ENCODE measurements around the gene DUS3L. TPM values are rescaled to one million over a fixed set of nuclear protein-coding genes. Genes with fewer than 3 reads are reported as not detected.

The DUS3L gene
- total and polyA plus RNA-seq, 2 of the 8 experiments (the other 6 are each of a cell fraction or from before 2014, with no cell fraction given): 37.6 to 39.1 TPM

GRCh38 chr19:5821521-5822180, 30.7 kb upstream of the DUS3L start:
- FAIRE-seq (no peak), DNase-seq (ENCODE audit: low read depth in 1 of 2, low spot score in 2 of 2) (no peak)
- no peak overlapping the region for H4K5ac ChIP-seq (ENCODE audit: insufficient read length, low read depth, low read length)
- H3K79me2 ChIP-seq (ENCODE audit: control insufficient read depth in 1 of 2, insufficient read depth in 2 of 2, low read length in 2 of 2): no peaks in the 10 kb centered on the region
- no peak overlapping the region for H3K14ac ChIP-seq (ENCODE audit: insufficient read length)
- H3K23ac ChIP-seq (ENCODE audit: insufficient read length): no peak overlapping the region
- ChIA-PET POLR2A (ENCODE audit: partially characterized antibody) (interaction anchor here (0.9 to 1.0 kb wide), 2 partner anchors 11 to 18 kb away, joined by 3 read pairs; no protein-coding TSS in a partner anchor), CTCF (ENCODE audit: partially characterized antibody) (interaction anchor here (1.0 to 3.7 kb wide), 3 partner anchors 14 to 71 kb away, joined by 4 to 32 read pairs (median 6); no protein-coding TSS in a partner anchor)
- H2AK5ac ChIP-seq (ENCODE audit: low read depth, low read length): no peak overlapping the region
- no peak overlapping the region for H2AFZ ChIP-seq (ENCODE audit: low read length)
- H4K20me1 ChIP-seq (replicated peaks in 1 of 2; ENCODE audit: control insufficient read depth in 1 of 2, insufficient read depth in 2 of 2, low read length in 2 of 2): peaks cover 0 to 3% of the 10 kb centered on the region in 2 experiments
- H3K56ac ChIP-seq (replicated peaks; ENCODE audit: insufficient read length, low read depth, low read length): no peak overlapping the region
- H2BK12ac ChIP-seq (ENCODE audit: low read depth, low read length): no peak overlapping the region
- 77% methylated on average over 8 of the region's 8 CpGs; no CpG with 5 or more reads in 1 of the 2 experiments for WGBS, 2 experiments (ENCODE audit: extremely low coverage in 1 of 2, insufficient coverage in 1 of 2, insufficient read length in 1 of 2, insufficient replicate concordance in 2 of 2, low coverage in 1 of 2, low lambda C conversion rate in 2 of 2, missing lambda C conversion rate in 1 of 2)
- H3K4me2 ChIP-seq (ENCODE audit: insufficient read depth in 1 of 2, low read depth in 2 of 2, low read length in 2 of 2): no peak overlapping the region
- no peak overlapping the region for H3K4me3 ChIP-seq (ENCODE audit: extremely low read depth in 1 of 4, insufficient read depth in 2 of 4, low read depth in 3 of 4, low read length in 4 of 4)
- no peak overlapping the region for H2BK5ac ChIP-seq (ENCODE audit: low read depth, low read length)
- peaks cover 0 to 4% (median 3%) of the 10 kb centered on the region in 4 experiments; a peak in 4 of 7 replicates for H3K4me1 ChIP-seq (replicated peaks in 1 of 4; ENCODE audit: control insufficient read depth in 3 of 4, insufficient read depth in 4 of 4, low read length in 3 of 4)
- TF ChIP-seq TBP (IDR thresholded peaks at IDR 0.05; ENCODE audit: low read depth, low read length) (no peak), SIX5 (IDR thresholded peaks at IDR 0.05; ENCODE audit: low read depth, low read length) (no peak), E2F6 (IDR thresholded peaks at IDR 0.05) (no peak), CEBPB (IDR thresholded peaks at IDR 0.05; ENCODE audit: low read depth, low read length) (no peak), RAD21 (IDR thresholded peaks at IDR 0.05 in 1 of 2, conservative IDR thresholded peaks at IDR 0.05 in 1 of 2; ENCODE audit: low read depth in 2 of 2, low read length in 2 of 2) (no peak), TAF7 (optimal IDR thresholded peaks at IDR 0.05; ENCODE audit: borderline replicate concordance, low read depth, low read length) (no peak), GTF2F1 (IDR thresholded peaks at IDR 0.05; ENCODE audit: borderline replicate concordance, low read depth, low read length) (no peak)
- no peak overlapping the region for H3K4ac ChIP-seq (replicated peaks; ENCODE audit: insufficient read length, low read depth, low read length)
- no peak overlapping the region for H2BK20ac ChIP-seq (ENCODE audit: low read length)
- no peaks in the 10 kb centered on the region for H3K9me3 ChIP-seq (ENCODE audit: insufficient read depth in 2 of 2, low read depth in 1 of 2, low read length in 1 of 2)
- H3K36me3 ChIP-seq (ENCODE audit: control insufficient read depth in 2 of 4, insufficient read depth in 4 of 4, low read length in 3 of 4): no peaks in the 10 kb centered on the region
- no peak overlapping the region for H3K18ac ChIP-seq (ENCODE audit: extremely low read depth, low read length)
- H4K91ac ChIP-seq (replicated peaks; ENCODE audit: insufficient read length, low read length): no peak overlapping the region
- no peaks in the 10 kb centered on the region for H3K27me3 ChIP-seq (replicated peaks in 1 of 4; ENCODE audit: control insufficient read depth in 3 of 4, extremely low read depth in 1 of 4, insufficient read depth in 3 of 4, low read length in 3 of 4)
- H3K79me1 ChIP-seq (ENCODE audit: low read depth, low read length): no peaks in the 10 kb centered on the region
- H3K23me2 ChIP-seq (ENCODE audit: low read depth, low read length): no peaks in the 10 kb centered on the region
- no peak overlapping the region for H2BK120ac ChIP-seq (replicated peaks; ENCODE audit: low read depth, low read length)
- no peak overlapping the region for H3K9ac ChIP-seq (replicated peaks in 1 of 4; ENCODE audit: extremely low read depth in 1 of 4, low read depth in 3 of 4, low read length in 3 of 4)
- H3K27ac ChIP-seq (ENCODE audit: low read depth, low read length): no peak overlapping the region
- no peak overlapping the region for H4K8ac ChIP-seq (ENCODE audit: extremely low read depth, insufficient read depth, low read length)
- H2BK15ac ChIP-seq (ENCODE audit: low read length): no peak overlapping the region
